AG04450 (cell line): Measurements from ENCODE around the gene BRICD5. TPM values are rescaled to one million over a fixed set of nuclear protein-coding genes. Genes with fewer than 3 reads are reported as not detected.
"Not testable (repeated sequence)": the region's sequence is repeated elsewhere in the genome, so short reads cannot be mapped to it uniquely, and the experiment has no call there.

Experiments
- CTCF ChIA-PET: fragments of 300-600, 350-600 bp; formaldehyde crosslinking; extraction: SDS; loops from one replicate; lab custom pipeline; 2022; ENCODE audit warnings: antibody characterized with exemption, inconsistent platforms; lab: Charles Lee
- POLR2A ChIA-PET: fragments of 350-600 bp; formaldehyde crosslinking; extraction: SDS; loops from one replicate; lab custom pipeline; 2021; ENCODE audit warnings: antibody characterized with exemption, inconsistent platforms; lab: Yijun Ruan, JAX
- DNase-seq: peaks from one replicate; pipeline ENCODE4 v3.0.0-alpha.2; 2011; ENCODE audit warnings: low read depth, low spot score
- H3K27ac ChIP-seq: one replicate; pipeline ENCODE4 v1.5.1; 2012; ENCODE audit warnings: low read depth, low read length, control low read depth
- H3K27me3 ChIP-seq: one replicate; pipeline ENCODE4 v1.6.0; 2012; ENCODE audit warnings: low read length; ENCODE audit not compliant: control insufficient read depth, insufficient read depth
- H3K4me3 ChIP-seq: 2 replicates; pipeline ENCODE4 v1.5.1; 2011; ENCODE audit warnings: mild to moderate bottlenecking, low read depth, low read length, control low read depth
- H3K9me3 ChIP-seq: 2 replicates; pipeline ENCODE4 v1.5.1; 2012; ENCODE audit warnings: low read length; ENCODE audit not compliant: control insufficient read depth, insufficient read depth
- CTCF ChIP-seq: IDR thresholded peaks from 2 replicates; pipeline ENCODE4 v1.5.1; 2011; ENCODE audit warnings: low read depth, low read length, control low read depth, inconsistent platforms
- polyA plus RNA-seq: library from polyadenylated mRNA; depleted of rRNA; stranded (reverse); fragments of >200 nt; gene quantifications from 2 replicates; pipeline ENCODE4 v1.2.3, GENCODE V29; 2011

Gene BRICD5
- polyA plus RNA-seq, 1 experiment, result 0.37 TPM

GRCh38 chr16:2243031-2243528 lies 32.4 kb upstream of the BRICD5 start:
- DNase-seq, result no peak
- POLR2A ChIA-PET, result no interaction called here
- Histone ChIP-seq H3K27ac (no peak overlapping the region), H3K4me3 (no peak overlapping the region), H3K9me3 (no peaks in the 10 kb centered on the region; the same call in 1 of the 2 replicates), H3K27me3 (no peaks in the 10 kb centered on the region)
- no peak for TF ChIP-seq CTCF
- CTCF ChIA-PET, result no interaction called here

DNA sequence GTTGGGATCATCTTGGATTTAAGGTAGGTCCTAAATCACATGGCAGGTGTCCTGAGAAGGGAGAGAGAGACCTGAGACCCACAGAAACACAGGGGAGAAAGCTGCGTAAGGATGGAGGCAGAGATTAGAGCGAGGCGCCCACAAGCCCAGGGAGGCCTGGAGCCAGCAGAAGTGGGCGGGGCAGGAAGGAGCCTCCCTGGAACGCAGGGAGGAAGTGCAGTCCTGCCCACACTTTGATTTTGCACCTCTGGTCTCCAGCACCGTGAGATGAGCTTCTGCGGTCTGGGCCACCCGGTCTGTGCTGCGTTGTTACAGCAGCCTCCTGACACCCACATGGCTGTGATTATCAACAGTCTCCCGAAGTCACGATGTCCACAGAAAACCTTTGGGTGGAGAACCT lies 31.9 kb upstream of the BRICD5 start:
- Histone ChIP-seq H3K4me3 (no peak overlapping the region), H3K27me3 (peaks cover 4% of the 10 kb centered on the region), H3K9me3 (no peaks in the 10 kb centered on the region; the same call in 1 of the 2 replicates), H3K27ac (no peak overlapping the region)
- POLR2A ChIA-PET, result no interaction called here
- CTCF ChIA-PET, result no interaction called here
- no peak for DNase-seq
- TF ChIP-seq CTCF, result no peak

- H3K9me3 ChIP-seq, POLR2A ChIA-PET, H3K27ac ChIP-seq, CTCF ChIA-PET, DNase-seq, H3K4me3 ChIP-seq: not testable (repeated sequence)
- H3K27me3 ChIP-seq, result peaks cover 13% of the 10 kb centered on the region
Measured at GRCh38 chr16:2240331-2240730, 29.7 kb upstream of the BRICD5 start.

GRCh38 chr16:2238838-2239675 lies 28.4 kb upstream of the BRICD5 start:
- peaks cover 13% of the 10 kb centered on the region for H3K27me3 ChIP-seq
- H3K4me3 ChIP-seq, result no peak overlapping the region
- no peak overlapping the region for H3K27ac ChIP-seq
- TF ChIP-seq CTCF, result no peak
- no peak for DNase-seq
- CTCF ChIA-PET, result interaction anchor here (0.8 kb wide), 1 partner anchor 262 kb away, joined by 3 read pairs; no protein-coding TSS in a partner anchor
- POLR2A ChIA-PET, result no interaction called here
- no peaks in the 10 kb centered on the region; the same call in 1 of the 2 replicates for H3K9me3 ChIP-seq

DNA sequence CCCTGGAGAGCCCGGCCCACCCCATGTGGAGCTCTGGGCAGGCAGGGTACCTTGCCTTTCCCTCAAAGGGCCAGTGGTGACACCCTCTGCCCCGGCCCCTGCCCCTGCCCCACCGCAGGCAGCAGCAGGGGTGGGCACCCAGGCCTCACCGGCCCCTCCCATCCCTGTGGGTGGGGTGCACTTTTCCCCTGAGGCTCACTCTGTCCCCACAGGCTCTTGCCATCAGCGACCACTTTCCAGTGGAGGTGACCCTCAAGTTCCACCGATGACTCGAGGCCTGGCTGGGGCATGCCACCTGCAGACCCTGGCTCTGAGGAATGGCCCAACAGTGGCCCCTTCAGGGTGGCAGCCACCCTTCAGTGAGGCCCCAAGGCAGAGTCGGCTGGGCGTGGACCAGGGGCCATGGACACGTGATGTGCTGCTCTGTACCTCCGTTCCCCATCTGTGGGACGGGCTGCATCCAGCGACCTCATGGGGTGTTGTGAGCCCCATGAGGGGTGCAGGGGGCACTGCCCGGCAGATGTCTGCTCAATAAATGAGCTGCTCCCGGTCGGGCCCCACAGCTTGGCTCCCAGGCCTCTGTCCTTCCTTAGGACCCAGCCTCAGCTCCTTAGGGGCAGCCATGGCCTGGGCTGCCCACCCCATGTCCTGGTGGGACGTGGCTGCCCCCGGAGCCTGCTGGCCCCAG lies 27.6 kb upstream of the BRICD5 start:
- CTCF ChIA-PET, result interaction anchor here (0.8 kb wide), 1 partner anchor 263 kb away, joined by 3 read pairs; no protein-coding TSS in a partner anchor
- no peak overlapping the region for H3K4me3 ChIP-seq
- POLR2A ChIA-PET, result no interaction called here
- peaks cover 13% of the 10 kb centered on the region for H3K27me3 ChIP-seq
- no peaks in the 10 kb centered on the region; the same call in 1 of the 2 replicates for H3K9me3 ChIP-seq
- DNase-seq, result no peak
- H3K27ac ChIP-seq, result no peak overlapping the region
- no peak for TF ChIP-seq CTCF
